Activated naive CD8-positive, alpha-beta T cell treated with anti-CD3 and anti-CD28 coated beads, Interleukin-2, amount 50 U/mL, for 24 hours (primary cell): ENCODE results near the gene OOEP.
"Not testable (repeated sequence)": the region's sequence is repeated elsewhere in the genome, so short reads cannot be mapped to it uniquely, and the experiment has no call there.

Experiments used
- ATAC-seq: fragments of 150-1000 bp; cut with Tn5 transposase; one replicate; pipeline ENCODE4 v1.10.0; 2021
- DNase-seq: peaks from one replicate; pipeline ENCODE4 v3.0.0; 2021
- H3K27ac Mint-ChIP-seq: one replicate; pipeline ENCODE4 v1.8.0; 2021; ENCODE audit warnings: mild to moderate bottlenecking, mixed read lengths
- H3K27me3 Mint-ChIP-seq: one replicate; pipeline ENCODE4 v1.8.0; 2021; ENCODE audit warnings: mixed read lengths
- H3K36me3 Mint-ChIP-seq: one replicate; pipeline ENCODE4 v1.8.0; 2021; ENCODE audit warnings: low read depth, mixed read lengths
- H3K4me1 Mint-ChIP-seq: one replicate; pipeline ENCODE4 v1.8.0; 2021; ENCODE audit warnings: mixed read lengths
- H3K4me3 Mint-ChIP-seq: one replicate; pipeline ENCODE4 v1.8.0; 2021; ENCODE audit warnings: mild to moderate bottlenecking, moderate library complexity, mixed read lengths
- H3K9me3 Mint-ChIP-seq: one replicate; pipeline ENCODE4 v1.8.0; 2021; ENCODE audit warnings: mixed read lengths

Gene OOEP

DNA sequence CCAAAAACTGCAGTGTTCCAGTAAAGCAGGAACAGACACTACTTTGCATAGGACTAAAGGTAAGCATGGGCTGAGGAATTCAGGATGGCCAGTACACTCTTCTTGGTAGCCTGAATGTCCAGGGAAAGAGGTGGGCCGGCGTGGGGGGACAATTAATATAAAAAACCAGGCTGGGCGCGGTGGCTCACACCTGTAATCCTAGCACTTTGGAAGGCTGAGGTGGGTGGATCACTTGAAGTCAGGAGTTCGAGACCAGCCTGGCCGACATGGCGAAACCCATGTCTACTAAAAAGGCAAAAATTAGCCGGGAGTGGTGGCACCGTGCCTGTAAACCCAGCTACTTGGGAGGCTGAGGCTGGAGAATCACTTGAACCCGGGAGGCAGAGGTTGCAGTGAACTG is 11.8 kb upstream of the OOEP start:
- not testable (repeated sequence) for H3K36me3 Mint-ChIP-seq, ATAC-seq, DNase-seq, H3K27ac Mint-ChIP-seq, H3K4me1 Mint-ChIP-seq, H3K27me3 Mint-ChIP-seq, H3K4me3 Mint-ChIP-seq, H3K9me3 Mint-ChIP-seq

DNA sequence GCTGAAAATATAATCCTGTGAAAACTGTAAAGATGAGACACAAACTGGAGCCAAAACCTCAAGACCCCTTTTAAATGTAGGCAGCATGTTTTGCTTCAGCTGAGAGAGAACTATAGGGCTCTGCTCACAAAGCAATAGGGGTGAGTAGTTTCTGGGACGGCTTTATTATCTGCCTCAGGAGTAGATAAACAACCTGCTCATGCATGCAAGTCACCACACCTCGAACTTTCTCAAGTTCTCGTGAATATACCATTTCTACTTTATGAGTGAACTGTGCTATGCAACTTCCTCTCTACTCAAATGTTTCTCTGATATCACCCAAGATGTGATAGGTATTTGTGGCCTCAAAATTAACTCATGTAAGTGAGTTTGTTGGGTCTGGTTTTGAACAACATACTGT is 7.5 kb upstream of the OOEP start:
- H3K36me3 Mint-ChIP-seq, result no peaks in the 10 kb centered on the region
- peaks cover 3% of the 10 kb centered on the region for H3K9me3 Mint-ChIP-seq
- H3K27me3 Mint-ChIP-seq, result no peaks in the 10 kb centered on the region
- H3K4me1 Mint-ChIP-seq, result no peaks in the 10 kb centered on the region
- H3K27ac Mint-ChIP-seq, result no peak overlapping the region
- H3K4me3 Mint-ChIP-seq, result no peak overlapping the region
- DNase-seq, result no peak
- ATAC-seq, result no peak

DNA sequence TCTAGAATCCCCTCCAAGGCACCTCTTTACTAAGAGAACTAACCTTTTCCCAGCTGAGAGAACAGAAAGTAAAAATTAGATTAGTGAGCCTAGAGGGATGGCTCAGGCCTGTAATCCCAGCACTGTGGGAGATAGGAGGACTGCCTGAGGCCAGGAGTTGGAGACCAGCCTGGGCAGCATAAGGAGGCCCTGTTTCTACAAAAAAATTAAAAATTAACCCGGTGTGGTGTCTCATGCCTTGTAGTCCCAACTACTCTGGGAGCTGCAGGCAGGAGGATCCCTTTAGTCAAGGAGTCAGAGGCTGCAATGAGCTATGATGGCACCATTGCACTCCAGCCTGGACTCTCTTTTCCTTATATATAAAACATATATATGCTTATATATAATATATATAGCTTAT is 5.5 kb upstream of the OOEP start:
- Mint-ChIP-seq H3K36me3 (no peaks in the 10 kb centered on the region), H3K27me3 (no peaks in the 10 kb centered on the region)
- ATAC-seq, result no peak

DNA sequence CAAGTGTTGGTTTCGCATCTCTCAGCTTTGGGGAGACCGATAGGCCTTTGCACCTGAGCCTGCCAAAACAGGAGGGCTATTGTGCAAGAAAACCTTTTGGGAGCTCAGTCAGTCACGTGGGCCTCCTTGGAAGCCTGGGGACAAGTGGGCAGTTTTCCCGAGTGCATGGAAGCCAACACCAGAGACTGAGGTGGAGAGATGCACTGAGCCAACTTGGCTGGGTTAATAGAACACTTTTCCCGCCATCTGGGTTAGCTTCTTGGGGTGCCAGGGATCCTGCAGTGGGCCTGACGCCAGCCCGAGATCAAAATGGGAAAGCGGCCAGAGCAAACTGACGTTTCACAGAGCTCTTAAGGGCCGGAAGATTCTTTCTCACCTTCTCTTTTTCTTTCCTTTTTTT is 2.8 kb upstream of the OOEP start:
- no peak overlapping the region for H3K4me3 Mint-ChIP-seq
- no peak overlapping the region for H3K27ac Mint-ChIP-seq
- no peak for DNase-seq
- no peaks in the 10 kb centered on the region for H3K27me3 Mint-ChIP-seq
- no peaks in the 10 kb centered on the region for H3K36me3 Mint-ChIP-seq
- ATAC-seq, result no peak
- H3K4me1 Mint-ChIP-seq, result no peaks in the 10 kb centered on the region
- H3K9me3 Mint-ChIP-seq, result peaks cover 8% of the 10 kb centered on the region

More for the DNA sequence above, 5.5 kb upstream of the OOEP start:
- no peak overlapping the region for H3K4me3 Mint-ChIP-seq
- no peak overlapping the region for H3K27ac Mint-ChIP-seq
- H3K9me3 Mint-ChIP-seq, result peaks cover 4% of the 10 kb centered on the region
- H3K4me1 Mint-ChIP-seq, result no peaks in the 10 kb centered on the region
- no peak for DNase-seq

DNA sequence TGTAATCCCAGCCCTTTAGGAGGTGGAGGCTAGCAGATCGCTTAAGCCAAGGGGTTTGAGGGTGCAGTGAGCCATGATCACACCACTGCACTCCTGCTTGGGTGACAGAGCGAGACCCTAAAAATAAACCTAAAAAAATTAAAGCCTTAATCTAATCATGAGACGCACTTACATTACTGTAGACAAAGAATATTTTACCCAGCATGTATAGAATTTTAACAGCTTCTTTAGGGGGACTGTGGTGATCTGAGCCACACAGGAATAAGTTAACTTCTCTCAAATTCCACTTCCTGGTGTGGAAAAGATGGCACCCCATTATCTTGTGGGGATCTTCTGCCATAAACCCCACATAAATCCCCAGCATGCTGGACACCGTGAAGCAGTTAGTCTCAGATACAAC is 2.3 kb upstream of the OOEP start:
- H3K9me3 Mint-ChIP-seq, result peaks cover 8% of the 10 kb centered on the region

DNA sequence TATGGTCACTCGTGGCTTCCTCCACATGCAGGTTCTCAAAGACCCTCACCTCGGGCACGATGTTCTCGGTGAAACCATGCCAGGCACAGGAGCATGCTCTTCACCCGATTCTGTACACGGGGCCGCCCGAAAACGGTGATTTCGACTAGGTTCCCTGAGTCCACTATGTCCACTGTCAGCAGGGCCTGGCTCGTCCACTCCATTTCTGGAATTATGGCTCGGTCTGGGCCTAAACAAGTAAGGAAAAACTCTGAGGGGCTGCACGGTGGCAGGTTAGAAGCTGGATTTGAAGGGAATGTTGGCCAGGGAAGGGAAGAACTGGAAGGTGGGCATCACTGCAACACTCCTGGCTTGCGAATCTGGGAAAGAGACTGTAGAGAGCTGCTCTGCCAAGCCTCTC is 540 bp downstream of the OOEP start:
- DNase-seq (no peak), ATAC-seq (no peak)
- Mint-ChIP-seq H3K27me3 (no peaks in the 10 kb centered on the region), H3K4me3 (no peak overlapping the region), H3K9me3 (peaks cover 8% of the 10 kb centered on the region), H3K36me3 (no peaks in the 10 kb centered on the region), H3K4me1 (no peaks in the 10 kb centered on the region), H3K27ac (no peak overlapping the region)

More for the DNA sequence above, 2.3 kb upstream of the OOEP start:
- Mint-ChIP-seq H3K27me3 (no peaks in the 10 kb centered on the region), H3K36me3 (no peaks in the 10 kb centered on the region), H3K4me1 (no peaks in the 10 kb centered on the region), H3K4me3 (no peak overlapping the region), H3K27ac (no peak overlapping the region)
- no peak for ATAC-seq
- DNase-seq, result no peak

DNA sequence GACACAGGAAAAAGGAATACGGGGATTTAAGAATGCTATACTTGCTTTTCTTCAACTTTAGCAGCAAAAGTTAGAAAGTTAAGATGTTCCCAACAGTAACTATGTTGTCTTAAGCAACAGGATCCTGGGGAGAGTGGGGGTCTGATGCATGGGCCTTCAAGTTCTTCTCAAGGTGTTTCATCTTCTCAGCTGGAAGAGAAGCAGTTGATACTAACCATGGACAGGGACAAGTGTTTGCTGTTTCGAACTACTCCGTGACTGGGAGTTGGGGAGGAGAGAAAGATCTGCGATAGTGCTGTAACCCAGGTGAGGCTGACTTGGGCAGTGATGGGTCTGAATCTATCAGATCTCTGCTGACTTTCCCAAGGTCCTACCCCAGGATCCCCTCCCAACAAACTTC is 1.0 kb downstream of the OOEP start:
- H3K36me3 Mint-ChIP-seq, result no peaks in the 10 kb centered on the region
- no peak for ATAC-seq
- no peaks in the 10 kb centered on the region for H3K27me3 Mint-ChIP-seq
- H3K27ac Mint-ChIP-seq, result no peak overlapping the region
- H3K4me1 Mint-ChIP-seq, result no peaks in the 10 kb centered on the region
- no peak for DNase-seq
- peaks cover 8% of the 10 kb centered on the region for H3K9me3 Mint-ChIP-seq
- H3K4me3 Mint-ChIP-seq, result no peak overlapping the region

DNA sequence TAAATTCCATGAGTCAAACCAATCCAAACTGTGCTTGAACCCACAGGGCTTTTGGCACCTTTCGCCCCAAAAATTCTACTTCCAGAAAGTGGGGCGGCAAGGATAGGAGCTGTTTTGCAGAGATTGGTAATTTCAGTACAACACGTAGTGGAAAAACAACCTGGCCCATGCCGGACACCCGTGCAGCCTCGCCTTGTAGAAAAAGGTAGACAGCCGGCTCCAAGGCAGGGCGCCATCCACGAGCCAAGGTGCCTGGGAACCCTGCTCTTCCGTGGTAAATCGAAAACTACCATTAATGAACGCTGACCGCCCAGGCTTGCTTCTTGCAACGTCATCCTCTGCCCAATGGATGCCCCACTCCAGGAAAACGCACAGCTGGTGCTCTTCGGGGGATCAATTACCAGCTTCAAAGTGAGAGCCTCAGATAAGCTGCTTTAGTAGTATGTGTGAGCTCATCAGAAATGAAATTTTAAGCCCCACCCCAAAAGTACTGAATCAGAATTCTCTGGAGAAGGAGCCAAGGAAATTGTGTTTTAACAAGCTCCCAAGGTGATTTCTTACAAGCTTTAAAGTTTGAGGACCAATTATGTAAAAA is 1.8 kb downstream of the OOEP start:
- no peaks in the 10 kb centered on the region for H3K4me1 Mint-ChIP-seq
- ATAC-seq, result no peak
- no peak overlapping the region for H3K4me3 Mint-ChIP-seq
- DNase-seq, result no peak
- no peaks in the 10 kb centered on the region for H3K36me3 Mint-ChIP-seq
- peaks cover 5% of the 10 kb centered on the region for H3K9me3 Mint-ChIP-seq
- no peaks in the 10 kb centered on the region for H3K27me3 Mint-ChIP-seq
- H3K27ac Mint-ChIP-seq, result no peak overlapping the region

DNA sequence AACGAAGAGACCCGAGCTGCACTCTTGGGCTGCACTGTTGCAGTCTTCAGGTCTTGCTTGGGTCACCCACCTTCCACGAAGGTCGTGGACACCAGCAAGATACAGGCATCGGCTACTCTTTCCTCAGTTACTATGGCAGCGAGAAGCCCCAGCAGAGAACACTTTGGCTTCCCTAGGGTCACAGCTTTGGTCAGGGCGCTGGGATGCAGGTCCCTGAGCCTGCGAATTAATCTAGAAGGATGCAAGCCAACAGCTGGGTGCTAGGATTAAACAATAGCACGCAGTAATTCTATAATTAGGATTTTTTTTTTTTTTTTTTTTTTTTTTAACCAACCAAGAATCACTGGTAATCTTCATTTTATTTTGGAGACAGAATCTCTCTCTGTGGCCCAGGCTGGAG is 5.1 kb downstream of the OOEP start:
- H3K27ac Mint-ChIP-seq, result no peak overlapping the region
- H3K9me3 Mint-ChIP-seq, result no peaks in the 10 kb centered on the region
- no peaks in the 10 kb centered on the region for H3K27me3 Mint-ChIP-seq
- H3K4me1 Mint-ChIP-seq, result no peaks in the 10 kb centered on the region
- no peaks in the 10 kb centered on the region for H3K36me3 Mint-ChIP-seq
- DNase-seq, result no peak
- no peak overlapping the region for H3K4me3 Mint-ChIP-seq
- ATAC-seq, result no peak

DNA sequence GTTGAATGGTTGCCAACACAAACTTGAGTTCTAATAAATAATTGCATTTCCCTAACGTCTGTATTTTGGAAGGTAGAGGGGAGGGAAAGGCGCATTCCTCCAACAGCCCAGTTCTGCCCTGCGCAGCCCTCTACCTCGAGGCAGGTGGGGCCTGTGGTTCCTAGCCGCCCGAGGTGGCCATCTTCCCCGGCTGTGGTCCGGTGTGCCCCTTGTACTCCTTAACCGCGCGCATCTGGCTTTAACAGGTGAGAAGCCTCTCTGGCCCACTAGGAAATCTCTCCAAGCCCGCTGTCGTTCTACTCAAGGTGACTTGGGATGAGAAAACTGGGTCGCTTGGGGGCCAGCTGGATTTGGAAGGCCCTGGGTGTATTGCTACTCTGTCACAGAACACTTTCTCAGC is 5.6 kb downstream of the OOEP start:
- no peak for ATAC-seq
- Mint-ChIP-seq H3K27me3 (no peaks in the 10 kb centered on the region), H3K9me3 (no peaks in the 10 kb centered on the region), H3K27ac (no peak overlapping the region), H3K4me1 (no peaks in the 10 kb centered on the region), H3K36me3 (no peaks in the 10 kb centered on the region), H3K4me3 (no peak overlapping the region)
- no peak for DNase-seq

DNA sequence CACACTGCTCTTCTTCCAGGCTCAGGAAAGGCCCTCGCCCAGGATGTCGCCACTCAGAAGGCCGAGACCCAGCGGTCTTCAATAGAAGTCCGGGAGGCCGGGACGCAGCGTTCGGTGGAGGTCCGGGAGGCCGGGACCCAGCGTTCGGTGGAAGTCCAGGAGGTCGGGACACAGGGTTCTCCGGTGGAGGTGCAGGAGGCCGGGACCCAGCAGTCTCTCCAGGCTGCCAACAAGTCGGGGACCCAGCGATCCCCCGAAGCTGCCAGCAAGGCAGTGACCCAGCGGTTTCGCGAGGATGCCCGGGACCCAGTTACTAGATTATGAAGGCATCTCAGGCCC is 6.2 kb downstream of the OOEP start:
- DNase-seq, result no peak
- no peaks in the 10 kb centered on the region for H3K27me3 Mint-ChIP-seq
- H3K9me3 Mint-ChIP-seq, result no peaks in the 10 kb centered on the region

DNA sequence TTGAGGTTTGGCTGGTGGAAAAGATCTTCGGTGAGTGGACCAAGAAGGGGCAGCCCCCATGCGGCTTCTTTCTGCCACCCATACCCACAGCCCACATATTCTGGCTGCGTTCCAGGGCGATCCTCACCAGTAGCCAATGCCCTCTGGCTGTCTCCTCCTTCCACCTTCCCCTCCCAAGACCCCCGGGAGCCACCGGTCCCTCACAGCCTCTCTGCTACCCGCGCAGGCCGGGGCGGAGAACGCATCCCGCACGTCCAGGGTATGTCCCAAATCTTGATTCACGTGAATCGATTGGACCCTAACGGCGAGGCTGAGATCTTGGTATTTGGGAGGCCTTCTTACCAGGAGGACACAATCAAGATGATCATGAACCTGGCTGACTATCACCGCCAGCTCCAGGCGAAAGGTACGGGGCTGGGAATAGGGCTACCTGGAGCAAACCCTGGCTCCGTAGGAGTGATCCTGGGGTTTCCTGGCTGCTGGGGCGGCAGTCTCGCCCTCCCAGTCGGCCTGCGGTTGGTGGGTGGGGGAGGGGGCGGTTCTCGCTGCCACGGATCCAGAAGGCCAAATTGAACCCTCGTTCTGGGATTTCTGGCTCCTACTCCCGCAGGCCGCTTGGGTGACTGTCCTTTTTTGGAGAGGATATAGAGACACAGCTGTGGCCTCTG is 6.7 kb downstream of the OOEP start:
- Mint-ChIP-seq H3K27me3 (no peaks in the 10 kb centered on the region), H3K27ac (no peak overlapping the region), H3K4me1 (no peaks in the 10 kb centered on the region), H3K4me3 (no peak overlapping the region), H3K36me3 (no peaks in the 10 kb centered on the region), H3K9me3 (no peaks in the 10 kb centered on the region)
- DNase-seq, result no peak
- no peak for ATAC-seq

More for the DNA sequence above, 6.2 kb downstream of the OOEP start:
- no peak for ATAC-seq
- no peak overlapping the region for H3K4me3 Mint-ChIP-seq
- no peak overlapping the region for H3K27ac Mint-ChIP-seq
- no peaks in the 10 kb centered on the region for H3K4me1 Mint-ChIP-seq
- H3K36me3 Mint-ChIP-seq, result no peaks in the 10 kb centered on the region

DNA sequence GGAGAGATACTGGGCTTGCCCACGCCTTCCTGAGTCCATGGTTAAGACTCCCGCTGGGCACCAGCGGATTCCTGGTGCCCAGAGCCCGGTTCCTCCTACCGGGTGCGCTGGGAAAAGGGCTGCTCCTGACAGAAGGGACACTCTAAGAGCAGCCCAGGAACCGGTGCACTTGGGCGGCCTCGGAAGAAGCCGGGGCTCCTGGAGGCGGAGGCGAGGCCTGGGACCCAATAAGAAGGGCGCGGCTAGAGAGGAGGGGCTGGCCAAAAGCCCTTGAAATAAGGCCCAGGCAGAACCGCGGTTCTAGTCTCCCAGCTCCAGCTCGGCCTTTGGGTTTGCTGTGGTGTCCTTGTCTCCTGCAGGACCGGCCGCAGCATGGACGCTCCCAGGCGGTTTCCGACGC is 7.3 kb downstream of the OOEP start, which contains the start of gene KHDC3L:
Gene KHDC3L (plus strand): TSS at position 301 of the 400 bp plus-strand sequence. CDS start 72 bp downstream, at position 373.
- ATAC-seq (no peak), DNase-seq (no peak)
- Mint-ChIP-seq H3K4me3 (no peak within 1 kb of the TSS), H3K36me3 (no peaks in the 10 kb centered on the region), H3K27me3 (no peaks in the 10 kb centered on the region), H3K27ac (no peak within 1 kb of the TSS), H3K9me3 (no peaks in the 10 kb centered on the region), H3K4me1 (no peaks in the 10 kb centered on the region)

DNA sequence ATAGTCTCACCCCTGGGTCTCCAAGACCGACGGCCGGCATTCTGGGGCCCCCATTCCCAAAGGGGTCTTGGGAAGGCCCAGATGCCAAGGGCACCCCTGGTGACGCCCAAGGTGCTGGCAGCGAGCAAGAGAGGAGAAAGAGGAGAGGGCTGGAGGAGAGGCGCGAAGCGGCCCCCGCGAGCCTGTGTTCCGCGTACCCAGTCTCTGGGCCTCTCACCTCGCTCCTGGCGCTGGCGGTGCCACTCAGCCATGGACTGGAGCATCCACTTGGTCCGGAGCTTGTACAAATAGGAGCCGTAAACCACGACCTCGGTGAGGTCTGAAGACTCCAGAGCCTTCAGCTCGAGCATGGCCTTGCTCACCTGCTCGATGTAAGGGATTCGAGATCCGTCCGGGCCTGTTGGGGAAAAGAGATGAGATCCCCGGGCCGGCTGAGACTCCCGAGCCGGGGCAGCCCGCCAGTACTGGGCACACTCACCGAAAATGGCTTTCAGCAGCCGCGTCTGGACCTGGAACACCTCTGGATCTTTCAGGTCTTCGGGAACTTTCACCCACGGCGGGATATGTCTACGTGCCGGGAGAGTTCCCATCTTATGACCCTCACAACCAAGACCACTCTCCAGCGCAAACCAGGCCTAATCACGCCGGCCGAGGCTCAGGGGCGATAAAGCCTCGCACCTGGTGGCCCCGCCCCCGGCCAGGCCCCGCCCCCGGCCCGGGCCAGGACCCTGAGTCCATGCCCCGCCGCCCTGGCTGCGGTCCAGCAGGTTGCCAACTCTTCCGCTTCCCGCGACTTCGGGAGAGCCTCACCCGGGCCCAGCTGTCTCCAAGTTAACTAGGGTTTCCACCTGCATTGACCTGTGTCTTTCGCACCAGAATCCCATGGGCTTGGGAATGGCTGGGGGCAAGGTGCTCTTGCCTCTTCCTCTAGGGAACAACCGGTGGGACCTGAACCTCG is 15.8 kb downstream of the OOEP start, which contains the start of gene DPPA5:
Gene DPPA5 (minus strand): TSS at position 641 of the 958 bp plus-strand sequence. CDS start 51 bp downstream, at position 590.
- ATAC-seq, result no peak
- no peak within 1 kb of the TSS for H3K27ac Mint-ChIP-seq

DNA sequence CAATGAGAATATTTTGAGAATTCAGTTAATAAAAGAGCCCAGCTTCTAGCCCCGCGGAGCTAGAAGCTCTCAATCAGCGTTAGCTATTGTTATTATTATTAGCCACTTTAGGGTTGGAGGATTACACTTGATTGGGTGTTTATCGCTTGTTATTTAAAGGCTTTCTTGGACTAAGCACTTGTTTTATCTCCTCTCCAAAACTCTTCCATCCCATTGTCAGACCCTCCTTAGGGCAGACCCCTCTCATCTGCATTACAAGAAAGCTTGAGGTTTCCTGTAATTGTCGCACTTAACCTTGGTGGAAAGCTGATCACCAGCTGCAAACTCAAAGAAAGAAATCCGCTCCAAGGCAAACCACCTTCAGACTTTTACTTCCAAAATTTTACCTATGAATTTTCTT is 20.4 kb downstream of the OOEP start:
- no peaks in the 10 kb centered on the region for H3K9me3 Mint-ChIP-seq
- H3K36me3 Mint-ChIP-seq, result no peaks in the 10 kb centered on the region
- DNase-seq (no peak), ATAC-seq (no peak)
- H3K4me1 Mint-ChIP-seq, result no peaks in the 10 kb centered on the region
- no peak overlapping the region for H3K4me3 Mint-ChIP-seq
- no peak overlapping the region for H3K27ac Mint-ChIP-seq
- peaks cover 32% of the 10 kb centered on the region for H3K27me3 Mint-ChIP-seq

More for the DNA sequence above, 15.8 kb downstream of the OOEP start, which contains the start of gene DPPA5:
- Mint-ChIP-seq H3K36me3 (no peaks in the 10 kb centered on the region), H3K4me3 (no peak within 1 kb of the TSS), H3K4me1 (no peaks in the 10 kb centered on the region), H3K9me3 (no peaks in the 10 kb centered on the region), H3K27me3 (peaks cover 13% of the 10 kb centered on the region)
- DNase-seq, result no peak
